ENCODE data around the gene DRC3.

- TF ChIP-seq, protein P1, sequence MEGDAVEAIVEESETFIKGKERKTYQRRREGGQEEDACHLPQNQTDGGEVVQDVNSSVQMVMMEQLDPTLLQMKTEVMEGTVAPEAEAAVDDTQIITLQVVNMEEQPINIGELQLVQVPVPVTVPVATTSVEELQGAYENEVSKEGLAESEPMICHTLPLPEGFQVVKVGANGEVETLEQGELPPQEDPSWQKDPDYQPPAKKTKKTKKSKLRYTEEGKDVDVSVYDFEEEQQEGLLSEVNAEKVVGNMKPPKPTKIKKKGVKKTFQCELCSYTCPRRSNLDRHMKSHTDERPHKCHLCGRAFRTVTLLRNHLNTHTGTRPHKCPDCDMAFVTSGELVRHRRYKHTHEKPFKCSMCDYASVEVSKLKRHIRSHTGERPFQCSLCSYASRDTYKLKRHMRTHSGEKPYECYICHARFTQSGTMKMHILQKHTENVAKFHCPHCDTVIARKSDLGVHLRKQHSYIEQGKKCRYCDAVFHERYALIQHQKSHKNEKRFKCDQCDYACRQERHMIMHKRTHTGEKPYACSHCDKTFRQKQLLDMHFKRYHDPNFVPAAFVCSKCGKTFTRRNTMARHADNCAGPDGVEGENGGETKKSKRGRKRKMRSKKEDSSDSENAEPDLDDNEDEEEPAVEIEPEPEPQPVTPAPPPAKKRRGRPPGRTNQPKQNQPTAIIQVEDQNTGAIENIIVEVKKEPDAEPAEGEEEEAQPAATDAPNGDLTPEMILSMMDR (IDR thresholded peaks at IDR 0.05), result no peak
- TF ChIP-seq POLR2A (IDR thresholded peaks at IDR 0.05), result no peak
Observed at GRCh38 chr17:17981330-17981729, 8.7 kb downstream of the DRC3 start.
